ENCODE results near the gene FLACC1. TPM values are rescaled to one million over a fixed set of nuclear protein-coding genes. Genes with fewer than 3 reads are reported as not detected.
"Not testable (repeated sequence)": the region's sequence is repeated elsewhere in the genome, so short reads cannot be mapped to it uniquely, and the experiment has no call there.

FLACC1 gene
- total RNA-seq, 1 donor from 2014 or later: 2.9 TPM

DNA sequence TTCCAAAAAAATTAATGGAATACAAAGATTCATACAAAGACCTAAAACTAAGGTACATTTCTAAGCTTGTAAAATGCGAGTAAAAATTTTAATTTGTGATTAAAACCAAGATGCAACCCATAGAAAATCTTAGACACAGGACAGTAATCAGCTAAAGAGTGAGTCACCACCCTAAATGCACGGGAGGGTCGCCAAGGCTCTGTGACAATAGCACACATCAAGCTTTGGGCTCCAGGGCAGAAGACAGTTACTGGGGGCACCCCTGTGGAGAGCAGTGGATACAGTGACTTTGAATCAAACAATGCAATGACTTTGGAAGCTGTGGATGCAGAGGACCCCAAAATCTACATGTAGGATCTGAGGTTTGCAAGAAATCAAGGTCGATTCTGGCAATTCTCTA, 7.5 kb downstream of the FLACC1 start:
- DNase-seq: no peak

DNA sequence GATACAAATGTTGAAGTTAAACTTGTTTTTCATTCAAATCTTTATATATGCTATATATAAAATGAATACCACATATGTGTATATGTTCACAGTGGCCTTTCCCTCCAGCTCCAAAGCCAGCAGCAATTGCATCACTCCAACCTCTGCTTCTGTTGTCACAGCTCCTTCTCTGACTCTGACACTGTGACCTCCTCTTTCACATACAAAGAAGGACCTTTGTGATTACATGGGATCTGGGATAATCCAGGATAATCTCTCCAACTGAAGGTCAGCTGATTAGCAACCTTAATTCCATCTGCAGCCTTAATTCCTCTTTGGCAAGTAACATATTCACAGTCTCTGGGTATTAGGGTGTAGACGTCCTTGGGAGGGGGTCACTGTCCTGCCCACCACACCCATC, 8.4 kb downstream of the FLACC1 start:
- no peak for DNase-seq

DNA sequence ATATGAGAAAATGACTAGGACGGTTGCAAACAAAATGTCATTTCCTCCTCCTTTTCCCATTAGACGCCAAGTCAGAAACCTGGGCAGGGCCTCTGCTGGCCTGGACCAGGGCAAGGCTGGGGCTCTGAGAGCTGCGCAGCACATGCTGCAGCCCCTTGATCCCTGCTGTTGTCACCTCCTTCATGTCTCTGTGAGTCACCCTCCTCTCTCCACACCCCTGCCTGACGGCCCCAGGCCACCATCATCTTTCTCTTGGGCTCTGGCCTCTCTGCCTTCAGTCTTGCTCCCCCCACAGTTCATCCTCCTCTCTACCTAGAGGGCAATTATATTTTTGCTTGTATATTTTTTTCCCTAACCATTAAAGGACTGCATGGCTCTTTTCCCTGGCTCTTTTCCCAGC, 10.0 kb downstream of the FLACC1 start:
- DNase-seq: no peak

DNA sequence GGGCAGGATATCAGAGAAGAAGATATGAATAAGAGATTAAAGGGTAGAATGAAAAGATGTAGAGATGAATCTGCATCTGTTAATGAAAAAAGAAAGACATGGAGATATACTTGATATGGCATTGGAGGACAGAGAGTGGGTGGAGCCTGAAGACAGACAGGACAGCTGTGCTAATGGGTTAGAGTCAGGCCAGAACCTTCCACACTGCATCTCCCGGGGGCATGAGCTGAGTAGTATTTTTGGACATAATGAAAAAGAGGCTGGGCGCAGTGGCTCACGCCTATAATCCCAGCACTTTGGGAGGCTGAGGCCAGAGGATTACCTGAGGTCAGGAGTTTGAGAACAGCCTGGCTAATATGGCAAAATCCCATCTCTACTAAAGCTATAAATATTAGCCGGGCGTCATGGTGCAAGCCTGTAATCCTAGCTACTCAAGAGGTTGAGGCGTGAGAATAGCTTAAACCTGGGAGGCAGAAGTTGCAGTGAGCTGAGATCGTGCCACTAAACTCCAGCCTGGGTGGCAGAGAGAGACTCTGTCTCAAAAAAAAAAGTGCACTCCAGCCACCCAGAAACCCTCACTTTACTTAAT, 11.4 kb downstream of the FLACC1 start:
- no peak for DNase-seq

DNA sequence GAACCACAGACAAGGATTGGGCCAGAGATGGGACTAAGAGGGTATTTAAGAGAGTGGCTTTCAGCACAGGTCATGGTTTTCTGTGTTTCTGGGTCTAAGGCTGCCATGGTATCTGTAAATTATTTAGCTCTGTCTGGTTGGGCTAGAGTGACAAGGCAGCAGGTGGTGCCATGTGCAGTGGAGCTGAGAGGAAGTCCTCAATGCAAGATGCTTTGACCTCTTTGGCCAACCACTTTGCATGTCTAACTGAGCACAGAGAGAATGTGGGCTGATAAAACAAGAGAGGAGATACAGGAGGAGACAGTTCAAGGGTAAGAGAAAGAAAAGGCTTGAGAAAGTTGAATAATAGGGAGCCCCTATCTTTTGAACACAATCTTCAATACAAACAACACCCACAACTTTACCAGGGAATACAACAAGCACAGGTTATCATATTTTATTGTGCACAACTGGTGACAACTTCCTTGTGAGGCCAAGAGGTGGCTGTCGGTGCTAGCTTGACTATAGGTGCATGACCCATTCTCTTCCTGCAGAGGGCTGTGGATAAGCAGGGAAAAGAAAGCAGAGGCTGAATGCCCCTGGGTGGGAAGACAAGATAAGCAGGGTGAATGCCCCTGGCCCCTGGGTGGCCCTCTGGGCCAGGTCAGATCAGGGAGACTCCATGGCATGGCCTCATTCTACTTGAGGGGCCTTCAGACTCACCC, 12.3 kb downstream of the FLACC1 start:
- DNase-seq: no peak

DNA sequence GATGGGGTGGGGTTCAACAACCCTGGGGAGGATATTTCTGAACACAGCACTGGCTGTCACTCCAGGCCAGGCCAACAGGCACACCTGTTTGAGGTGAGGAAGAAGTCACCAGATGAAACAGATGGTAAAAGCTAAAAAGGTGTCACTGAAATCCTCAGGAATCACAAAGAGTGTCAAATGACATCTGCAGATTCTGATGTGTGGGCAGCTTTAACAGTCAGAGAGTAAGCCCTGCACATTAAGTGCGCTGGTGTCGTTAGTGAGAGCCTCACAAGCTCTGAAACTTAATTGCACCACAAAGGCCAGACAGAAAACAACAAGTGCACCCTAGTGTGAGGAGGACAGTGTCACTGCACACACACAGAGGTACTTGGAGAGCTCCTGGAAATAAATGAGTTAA, 13.6 kb downstream of the FLACC1 start:
- DNase-seq: no peak

DNA sequence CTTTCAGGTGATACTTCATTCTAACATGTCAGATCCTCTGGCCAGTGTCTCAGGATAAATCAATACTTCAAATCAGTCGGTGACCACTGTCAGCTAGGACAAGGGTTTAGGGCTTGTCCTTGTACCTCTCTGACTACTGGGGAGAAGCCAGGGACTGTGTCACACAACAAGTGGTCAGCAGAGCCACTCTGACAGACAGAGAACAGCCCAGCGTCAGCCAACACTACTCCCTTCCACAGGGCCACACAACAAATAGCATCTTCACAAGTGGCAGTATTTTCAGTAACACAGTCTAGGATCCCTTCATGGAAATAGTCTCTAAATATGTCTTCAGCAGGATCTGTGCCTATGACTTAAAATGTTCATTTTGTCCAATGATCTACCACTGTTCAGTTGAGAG, 14.2 kb downstream of the FLACC1 start:
- DNase-seq: no peak

DNA sequence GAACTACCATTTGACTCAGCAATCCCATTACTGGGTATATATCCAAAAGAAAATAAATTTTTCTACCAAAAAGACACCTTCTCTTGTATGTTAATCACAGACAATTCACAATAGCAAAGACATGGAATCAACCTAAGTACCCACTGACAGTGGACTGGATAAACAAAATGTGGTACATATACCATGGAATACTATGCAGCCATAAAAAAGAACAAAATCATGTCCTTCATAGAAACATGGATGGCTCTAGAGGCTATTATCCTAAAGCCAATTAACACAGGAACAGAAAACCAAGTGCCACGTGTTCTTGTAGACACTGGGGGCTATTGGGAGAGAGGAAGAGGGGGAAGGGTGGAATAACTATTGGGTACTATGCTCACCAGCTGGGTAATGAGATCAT, 27.7 kb downstream of the FLACC1 start:
- DNase-seq: no peak

DNA sequence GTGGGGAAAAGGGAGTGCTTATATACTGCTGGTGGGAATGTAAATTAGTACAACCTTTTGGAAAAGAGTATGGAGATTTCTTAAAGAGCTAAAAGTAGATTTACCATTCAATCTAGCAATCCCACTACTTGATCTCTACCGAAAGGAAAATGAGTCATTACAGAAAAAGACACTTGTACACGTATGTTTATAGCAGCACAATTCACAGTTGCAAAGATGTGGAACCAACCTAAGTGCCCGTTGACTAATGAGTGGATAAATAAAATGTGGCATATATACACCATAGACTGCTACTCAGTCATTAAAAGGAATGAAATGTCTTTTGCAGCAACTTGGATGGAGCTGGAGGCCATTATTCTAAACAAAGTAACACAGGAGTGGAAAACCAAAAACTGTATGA, 29.5 kb downstream of the FLACC1 start:
- no peak for DNase-seq

DNA sequence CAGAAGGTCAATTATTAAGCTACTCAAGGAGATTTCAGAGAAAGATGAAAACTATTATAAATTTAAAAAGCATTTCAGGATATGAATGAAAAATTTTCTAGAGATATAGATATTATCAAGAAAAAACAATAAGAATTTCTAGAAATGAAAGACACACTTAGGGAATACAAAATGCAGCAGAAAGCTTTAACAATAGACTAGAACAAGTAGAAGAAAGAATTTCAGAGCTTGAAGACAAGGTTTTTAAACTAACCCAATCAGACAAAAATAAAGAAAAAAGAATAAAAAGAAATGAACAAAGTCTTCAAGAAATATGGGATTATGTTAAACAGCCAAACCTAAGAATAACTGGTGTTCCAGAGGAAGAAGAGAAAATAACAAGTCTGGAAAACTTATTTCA, 34.4 kb downstream of the FLACC1 start:
- no peak for DNase-seq

DNA sequence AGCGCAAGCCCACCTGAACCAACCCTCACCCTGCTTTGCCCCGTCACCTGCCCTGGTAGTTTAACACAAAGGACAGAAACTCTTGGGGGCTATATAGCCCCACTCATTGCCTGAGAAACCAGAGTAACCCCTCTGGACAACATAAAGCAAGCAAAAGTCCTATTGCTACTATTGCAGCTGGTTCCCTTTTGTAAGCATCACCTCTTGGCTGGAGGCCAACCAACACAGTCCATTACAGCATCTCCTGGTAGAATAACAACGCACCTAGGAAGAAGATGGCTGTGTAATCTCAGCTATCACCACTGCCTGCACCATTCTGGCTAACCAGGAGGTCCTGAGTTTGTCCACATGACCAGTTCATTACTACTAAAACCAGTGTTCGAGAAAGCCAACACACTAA, 36.4 kb downstream of the FLACC1 start:
- no peak for DNase-seq

DNA sequence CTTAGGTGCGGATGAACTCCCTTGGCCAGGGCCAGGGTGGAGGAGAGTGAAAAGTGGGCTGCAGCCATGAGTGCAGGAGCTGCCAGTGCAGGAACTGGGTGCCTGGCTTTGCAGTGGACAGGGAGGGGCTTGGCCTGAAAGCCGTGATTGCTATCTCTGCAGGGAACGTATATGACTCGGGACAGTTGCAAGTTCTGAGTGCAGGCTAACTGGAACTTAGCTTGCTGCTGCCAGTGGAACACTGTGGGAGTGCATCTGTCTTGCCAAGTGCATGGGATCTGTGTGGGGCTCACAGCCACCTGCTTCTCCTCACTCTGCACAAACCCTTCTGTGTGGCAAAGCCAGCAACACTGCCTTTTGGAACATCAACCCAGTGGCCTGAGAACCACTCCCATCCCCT, 36.9 kb downstream of the FLACC1 start:
- DNase-seq: no peak

DNA sequence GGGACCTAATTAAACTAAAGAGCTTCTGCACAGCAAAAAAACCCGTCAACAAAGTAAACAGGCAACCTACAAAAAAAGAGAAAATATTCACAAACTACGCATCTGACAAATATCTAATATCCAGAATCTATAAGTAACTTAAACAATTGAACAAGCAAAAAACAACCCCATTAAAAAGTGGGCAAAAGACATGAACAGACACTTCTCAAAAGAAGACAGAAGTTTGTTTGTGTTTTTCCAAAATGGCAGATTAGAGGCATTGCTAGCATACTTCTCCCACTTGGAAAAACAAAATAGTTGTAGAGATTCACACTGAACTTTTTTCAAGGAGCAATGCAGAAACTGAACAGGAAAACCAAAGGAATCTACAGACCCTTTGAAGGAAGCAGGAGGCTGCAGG, 37.6 kb downstream of the FLACC1 start:
- DNase-seq: no peak

DNA sequence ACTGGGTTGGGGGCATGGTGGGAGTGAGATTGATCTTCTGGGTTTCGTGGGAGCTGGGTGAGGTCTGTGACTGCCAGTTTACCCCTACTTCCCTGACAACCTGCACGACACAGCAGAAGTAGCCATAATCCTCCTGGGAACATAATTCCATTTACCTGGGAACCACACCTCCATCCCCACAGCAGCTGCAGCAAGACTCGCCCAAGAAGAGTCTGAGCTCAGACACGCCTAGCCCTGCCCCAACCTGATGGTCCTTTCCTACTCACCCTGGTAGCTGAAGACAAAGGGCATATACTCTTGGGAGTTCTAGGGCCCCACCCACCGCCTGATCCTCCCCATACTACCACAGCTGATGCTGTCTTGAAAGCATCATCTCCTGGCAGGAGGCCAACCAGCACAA, 43.8 kb downstream of the FLACC1 start:
- no peak for DNase-seq

DNA sequence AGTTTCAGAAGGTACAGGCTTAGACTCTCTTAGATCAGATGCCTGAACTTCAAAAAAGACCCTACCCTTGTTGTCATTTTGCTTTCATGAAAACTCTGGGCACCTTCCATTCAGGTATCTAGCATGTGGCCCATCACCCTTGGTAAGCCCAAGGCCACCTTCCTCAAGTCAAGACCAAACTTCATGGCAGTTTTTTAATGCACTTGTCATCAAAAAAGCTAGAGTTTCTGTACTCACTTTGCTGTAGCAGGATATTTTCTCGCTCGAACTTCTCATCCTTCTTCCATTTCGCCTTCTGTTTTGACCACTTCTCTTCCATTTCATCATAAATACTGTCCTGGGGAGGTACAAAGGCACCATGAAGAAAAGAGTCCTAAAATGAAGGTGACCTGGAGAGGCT, 48.2 kb downstream of the FLACC1 start:
- DNase-seq: no peak

DNA sequence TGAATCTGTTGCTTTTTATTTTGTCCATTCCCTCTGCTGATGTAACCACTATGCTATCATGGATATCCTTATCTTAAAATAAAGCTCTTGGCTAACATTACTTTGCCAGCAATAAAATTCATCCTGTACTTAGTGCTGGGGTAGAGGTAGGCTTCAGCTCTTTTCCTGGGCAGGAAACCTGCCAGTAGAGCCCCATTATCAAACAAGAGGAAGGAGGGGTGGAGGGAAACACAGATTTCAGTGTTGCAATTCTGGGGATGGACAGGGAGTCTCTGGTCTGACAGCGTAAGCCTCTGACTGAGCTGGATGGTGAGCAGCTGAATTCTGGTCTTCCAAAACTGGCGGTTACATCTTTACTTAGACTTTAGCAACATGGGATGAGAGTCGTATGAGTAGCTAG, 49.3 kb downstream of the FLACC1 start:
- no peak for DNase-seq

DNA sequence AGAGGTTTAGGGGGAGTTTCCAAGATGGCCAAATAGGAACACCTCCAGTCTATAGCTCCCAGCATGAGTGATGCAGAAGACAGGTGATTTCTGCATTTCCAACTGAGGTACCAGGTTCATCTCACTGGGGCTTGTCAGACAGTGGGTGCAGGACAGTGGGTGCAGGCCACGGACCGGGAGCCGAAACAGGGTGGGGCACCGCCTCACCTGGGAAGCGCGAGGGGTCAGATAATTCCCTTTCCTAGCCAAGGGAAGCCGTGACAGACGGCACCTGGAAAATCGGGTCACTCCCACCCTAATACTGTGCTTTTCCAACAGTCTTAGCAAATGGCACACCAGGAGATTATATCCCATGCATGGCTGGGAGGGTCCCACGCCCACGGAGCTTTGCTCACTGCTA, 57.2 kb downstream of the FLACC1 start:
- not testable (repeated sequence) for DNase-seq

DNA sequence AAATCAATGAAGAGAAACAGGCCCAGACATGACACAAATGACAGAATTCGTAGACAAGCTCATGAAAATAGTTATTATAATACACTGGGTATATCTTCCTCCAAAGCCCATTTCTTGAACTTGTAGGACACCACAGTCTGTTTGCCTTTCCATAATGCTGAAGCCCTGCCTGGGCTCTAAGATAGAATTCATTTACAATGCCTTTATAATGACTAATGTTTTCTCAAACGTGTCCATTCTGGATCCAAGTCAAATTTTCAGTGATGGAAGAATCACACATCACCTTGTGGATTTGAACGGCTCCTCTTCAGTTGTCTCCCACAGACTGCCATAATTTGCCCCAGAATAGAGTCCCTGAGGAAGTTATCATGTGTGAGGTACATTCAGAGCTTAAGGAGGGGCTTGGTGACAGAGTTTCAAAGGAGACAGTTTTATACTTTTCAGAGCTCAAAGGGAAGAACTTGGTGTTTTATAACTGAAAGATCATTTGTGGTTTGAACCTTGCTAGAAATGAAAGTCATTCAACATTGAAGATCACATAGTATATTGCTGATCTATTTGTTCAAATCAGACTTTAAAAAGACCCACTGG, 58.6 kb downstream of the FLACC1 start:
- DNase-seq: no peak

DNA sequence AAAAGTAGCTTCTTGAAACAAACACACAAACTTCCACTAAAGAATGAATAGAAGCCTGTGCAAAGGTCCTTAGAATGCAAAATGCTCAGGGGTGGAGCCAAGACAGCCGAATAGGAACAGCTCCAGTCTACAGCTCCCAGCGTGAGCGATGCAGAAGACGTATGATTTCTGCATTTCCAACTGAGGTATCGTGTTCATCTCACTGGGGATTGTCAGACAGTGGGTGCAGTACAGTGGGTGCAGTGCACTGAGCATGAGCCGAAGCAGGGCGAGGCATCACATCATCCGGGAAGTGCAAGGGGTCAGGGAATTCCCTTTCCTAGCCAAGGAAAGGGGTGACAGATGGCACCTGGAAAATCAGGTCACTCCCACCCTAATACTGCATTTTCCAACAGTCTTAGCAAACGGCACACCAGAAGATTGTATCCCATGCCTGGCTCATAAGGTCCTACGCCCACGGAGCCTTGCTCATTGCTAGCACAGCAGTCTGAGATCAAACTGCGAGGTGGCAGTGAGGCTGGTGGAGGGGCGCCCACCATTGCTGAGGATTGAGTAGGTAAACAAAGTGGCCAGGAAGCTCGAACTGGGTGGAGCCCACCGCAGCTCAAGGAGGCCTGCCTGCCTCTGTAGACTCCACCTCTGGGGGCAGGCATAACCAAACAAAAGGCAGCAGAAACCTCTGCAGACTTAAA, 66.5 kb downstream of the FLACC1 start:
- not testable (repeated sequence) for DNase-seq

DNA sequence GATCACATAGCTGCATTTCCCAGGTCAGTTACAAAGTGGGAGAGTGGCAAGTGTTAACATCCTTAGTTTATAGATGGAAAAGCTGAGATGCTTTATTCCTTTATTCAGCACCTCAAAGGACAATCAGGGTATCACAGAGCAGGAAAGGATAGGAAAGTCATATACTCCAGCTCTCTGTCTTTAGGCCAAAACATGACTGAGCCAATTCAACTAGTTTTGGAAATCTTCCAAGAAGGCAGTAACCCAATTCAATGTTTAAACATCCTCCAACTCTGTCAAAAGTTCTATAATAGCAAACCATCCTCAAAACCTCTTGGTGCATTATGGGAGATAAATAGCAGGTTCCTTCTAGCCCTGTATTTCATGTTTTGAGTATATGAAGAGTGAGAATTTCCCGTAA, 71.6 kb downstream of the FLACC1 start:
- no peak for DNase-seq

DNA sequence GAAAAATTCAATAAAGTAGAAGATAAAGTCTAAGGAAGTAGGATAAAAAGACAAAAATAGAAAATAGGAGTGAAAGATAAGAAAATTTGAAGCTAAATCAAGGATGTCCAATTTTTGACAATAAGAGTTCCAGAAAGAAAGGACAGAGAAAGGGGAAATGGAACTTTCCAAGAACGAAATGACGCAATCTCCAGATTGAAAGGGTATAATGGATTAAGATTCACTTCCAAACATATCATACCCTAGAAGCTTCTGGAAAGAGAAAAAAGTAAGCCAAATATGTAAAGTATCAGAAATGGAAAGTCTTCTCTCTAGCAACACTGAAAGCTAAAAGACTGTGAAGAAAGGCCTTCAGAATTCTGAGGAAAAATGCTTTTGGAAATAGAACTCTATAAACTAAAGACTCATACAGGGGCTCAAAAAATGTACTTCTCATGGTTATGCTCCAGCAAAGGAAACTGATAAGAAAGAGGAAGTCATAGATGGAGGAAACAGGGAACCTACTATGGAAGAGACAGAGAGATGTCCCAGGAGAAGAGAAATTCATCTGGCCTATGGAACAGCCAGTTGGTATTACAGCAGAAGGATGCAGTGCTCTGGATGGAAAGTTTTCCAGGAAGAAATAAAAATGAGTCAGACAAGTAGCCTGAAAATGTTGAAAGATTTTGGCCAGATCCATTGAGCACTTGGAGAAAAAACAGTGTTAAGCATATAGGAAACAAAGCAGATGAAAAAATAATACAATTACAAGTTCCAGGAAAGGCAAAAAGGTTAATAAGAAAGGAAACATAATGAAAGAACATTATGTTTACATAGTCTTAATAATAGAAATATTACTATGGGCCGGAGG, 76.7 kb downstream of the FLACC1 start:
- no peak for DNase-seq

DNA sequence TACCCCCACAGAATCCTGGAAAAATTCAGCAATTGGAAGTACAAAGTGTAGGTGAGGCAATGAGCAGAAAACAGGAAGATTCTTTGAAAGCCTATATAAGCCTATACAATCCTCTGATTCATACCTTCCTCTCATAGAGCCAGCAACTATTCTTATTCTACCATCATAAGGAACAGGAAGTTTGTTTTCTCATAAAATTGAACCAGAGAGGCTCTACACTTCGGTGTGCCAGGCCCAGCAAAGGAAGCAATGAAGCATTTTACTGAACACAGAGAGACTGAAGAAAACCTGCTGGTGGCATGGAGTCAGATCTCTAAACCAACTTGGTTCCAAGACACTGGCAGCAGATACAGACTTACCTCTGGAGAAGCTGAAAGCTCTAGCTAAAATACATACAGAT, 78.1 kb downstream of the FLACC1 start:
- DNase-seq: no peak

DNA sequence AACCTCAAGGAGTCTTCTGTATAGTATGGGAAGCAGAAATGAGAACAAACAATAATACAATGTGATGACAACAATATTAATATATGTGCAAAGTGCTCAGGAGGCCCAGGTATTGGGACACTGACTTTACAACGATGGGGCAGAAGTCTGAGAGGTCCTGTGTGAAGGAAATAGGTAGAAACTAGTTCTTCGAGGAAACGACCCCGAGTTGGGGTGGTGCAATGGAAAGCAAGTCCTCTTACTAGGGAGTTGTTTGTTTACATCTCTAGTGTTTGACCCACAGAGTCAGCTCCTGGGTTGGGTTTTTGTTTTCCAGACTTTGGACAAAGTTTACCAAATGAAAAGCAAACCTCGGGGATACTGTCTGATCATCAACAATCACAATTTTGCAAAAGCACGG, 80.6 kb downstream of the FLACC1 start:
- DNase-seq: no peak
